ENCODE results near the gene LTF. TPM values are rescaled to one million over a fixed set of nuclear protein-coding genes. Genes with fewer than 3 reads are reported as not detected.
A peak's percentile ranks its signal among the peaks of the same experiment; 100 is the strongest.

LTF gene
- total RNA-seq, 2 experiments from 2014 or later = not detected

- POLR2A ChIA-PET = interaction anchor here (0.6 to 2.7 kb wide), 15 partner anchors 9 to 137 kb away, joined by 3 to 21 read pairs (median 7); no protein-coding TSS in a partner anchor
- H3K36me3 ChIP-seq (ENCODE audit: insufficient read depth, low read length) = no peaks in the 10 kb centered on the region
Observed at GRCh38 chr3:46489875-46490274, 25.2 kb upstream of the LTF start.

GRCh38 chr3:46489381-46489780 lies 24.7 kb upstream of the LTF start:
- intact Hi-C loops (cut with micrococcal nuclease; ENCODE audit: unreplicated experiment) = loop anchor here (2.0 kb wide), 1 partner anchor 171 kb away; no protein-coding TSS in a partner anchor
- peak overlapping the region; percentile 64 for H3K4me2 ChIP-seq (ENCODE audit: low read length)
- H2AFZ ChIP-seq (ENCODE audit: low read length) = peak overlapping the region; percentile 85; the same call in 1 of the 2 replicates
- peaks cover 46% of the 10 kb centered on the region for H3K4me1 ChIP-seq (ENCODE audit: insufficient read depth, low read length, poor library complexity, severe bottlenecking)
- no TSS peak for BruUV-seq (replicated peaks)
- no peaks in the 10 kb centered on the region for H4K20me1 ChIP-seq (ENCODE audit: insufficient read depth, low read length)
- H3K9me3 ChIP-seq (ENCODE audit: low read length) = no peaks in the 10 kb centered on the region; the same call in 1 of the 2 replicates
- peak overlapping the region; percentile 39 for H3K27ac ChIP-seq (ENCODE audit: low read depth, low read length, poor library complexity, severe bottlenecking)
- no peaks in the 10 kb centered on the region for H3K36me3 ChIP-seq (ENCODE audit: insufficient read depth, low read length)
- no peaks in the 10 kb centered on the region for H3K9me2 ChIP-seq (ENCODE audit: insufficient read depth, low read length)
- ChIA-PET POLR2A (interaction anchor here (0.8 to 2.7 kb wide), 18 partner anchors 10 to 144 kb away, joined by 3 to 21 read pairs (median 6); no protein-coding TSS in a partner anchor), CTCF (ENCODE audit: unreplicated experiment) (interaction anchor here (1.1 to 2.4 kb wide), 7 partner anchors 49 to 140 kb away, joined by 4 to 36 read pairs (median 13); no protein-coding TSS in a partner anchor)
- H3K4me3 ChIP-seq (ENCODE audit: low read depth, low read length, poor library complexity, severe bottlenecking) = no peak overlapping the region
- TF ChIP-seq EZH2phosphoT487 (IDR thresholded peaks at IDR 0.05; ENCODE audit: borderline replicate concordance, low read depth, low read length) (no peak), CTCF (conservative IDR thresholded peaks at IDR 0.05; ENCODE audit: low read length) (no peak)
- no peak for DNase-seq (ENCODE audit: low spot score)
- H3K79me2 ChIP-seq (ENCODE audit: insufficient read depth, low read depth, low read length) = no peaks in the 10 kb centered on the region

More at GRCh38 chr3:46489875-46490274, 25.2 kb upstream of the LTF start:
- no peaks in the 10 kb centered on the region for H3K79me2 ChIP-seq (ENCODE audit: insufficient read depth, low read depth, low read length)
- no peaks in the 10 kb centered on the region; the same call in 1 of the 2 replicates for H3K9me3 ChIP-seq (ENCODE audit: low read length)
- CTCF ChIA-PET (ENCODE audit: unreplicated experiment) = interaction anchor here (1.1 to 2.4 kb wide), 7 partner anchors 49 to 140 kb away, joined by 4 to 36 read pairs (median 13); no protein-coding TSS in a partner anchor
- peak; percentile 9 for DNase-seq (ENCODE audit: low spot score)
- TF ChIP-seq CTCF (conservative IDR thresholded peaks at IDR 0.05; ENCODE audit: low read length) = no peak
- TF ChIP-seq EZH2phosphoT487 (IDR thresholded peaks at IDR 0.05; ENCODE audit: borderline replicate concordance, low read depth, low read length) = no peak
- no peaks in the 10 kb centered on the region for H3K9me2 ChIP-seq (ENCODE audit: insufficient read depth, low read length)
- intact Hi-C loops (cut with micrococcal nuclease; ENCODE audit: unreplicated experiment) = loop anchor here (2.0 kb wide), 1 partner anchor 171 kb away; no protein-coding TSS in a partner anchor
- peaks cover 46% of the 10 kb centered on the region for H3K4me1 ChIP-seq (ENCODE audit: insufficient read depth, low read length, poor library complexity, severe bottlenecking)
- no TSS peak for BruUV-seq (replicated peaks)
- H3K27ac ChIP-seq (ENCODE audit: low read depth, low read length, poor library complexity, severe bottlenecking) = peak overlapping the region; percentile 39
- H4K20me1 ChIP-seq (ENCODE audit: insufficient read depth, low read length) = no peaks in the 10 kb centered on the region
- peak overlapping the region; percentile 64 for H3K4me2 ChIP-seq (ENCODE audit: low read length)
- no peak overlapping the region for H3K4me3 ChIP-seq (ENCODE audit: low read depth, low read length, poor library complexity, severe bottlenecking)
- H2AFZ ChIP-seq (ENCODE audit: low read length) = peak overlapping the region; percentile 85; the same call in 1 of the 2 replicates
